Hematopoietic multipotent progenitor cell treated with erythropoietin and hydrocortisone succinate and interleukin-3 and kit ligand, for 15 days (in vitro differentiated cells): Measurements from ENCODE around the gene LBHD2.
A peak's percentile ranks its signal among the peaks of the same experiment; 100 is the strongest.
"Not testable (repeated sequence)": the region's sequence is repeated elsewhere in the genome, so short reads cannot be mapped to it uniquely, and the experiment has no call there.

Experiments used
- DNase-seq: peaks from one replicate; pipeline ENCODE4 v3.0.0-alpha.2; 2015; ENCODE audit warnings: low spot score

LBHD2 gene

DNA sequence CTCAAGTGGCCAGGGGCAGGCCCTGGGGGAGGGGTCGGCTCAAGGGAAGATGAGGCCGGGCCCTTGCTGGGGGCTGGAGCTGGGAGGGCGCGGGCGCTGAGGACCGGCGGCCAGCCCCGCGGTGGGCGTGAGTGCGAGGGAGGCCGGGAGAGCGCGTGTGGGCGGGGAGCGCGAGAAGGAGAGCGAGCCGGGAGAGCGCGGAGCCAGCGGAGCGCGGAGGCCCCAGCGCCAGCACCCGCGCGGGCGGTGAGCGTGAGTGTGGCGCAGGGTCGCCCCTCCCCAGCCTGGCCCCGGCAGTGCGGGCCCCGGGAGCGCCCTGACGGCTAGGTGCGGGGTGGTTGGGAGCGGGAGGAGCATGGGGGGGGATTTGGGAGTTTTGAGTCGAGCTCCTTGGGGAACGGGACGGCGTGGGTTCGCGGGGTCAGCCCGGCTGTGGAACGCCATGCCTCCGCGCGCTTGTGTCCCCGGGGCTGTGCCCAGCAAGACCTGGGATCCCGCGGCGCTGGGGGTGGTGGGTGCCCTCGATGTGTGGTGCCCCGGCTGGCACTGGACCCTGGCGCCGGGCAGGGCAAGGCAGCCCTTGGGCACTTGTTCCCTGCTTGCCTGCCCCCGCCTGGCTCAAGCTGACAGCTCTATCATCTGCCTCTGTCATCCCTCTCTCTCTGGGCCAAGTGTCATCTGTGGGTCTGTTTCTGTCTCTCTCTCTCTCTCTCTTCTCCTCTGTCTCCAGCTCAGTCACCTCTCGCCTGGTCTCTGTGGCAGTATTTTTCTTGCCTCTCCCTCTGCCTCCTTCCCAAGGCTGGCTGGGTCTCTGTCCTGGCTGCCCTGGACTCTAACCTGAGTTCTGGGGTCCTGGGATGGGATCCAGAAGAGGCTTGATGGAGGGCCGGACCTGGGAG, at the start of gene LBHD2:
Gene LBHD2 (plus strand): TSS at position 190 of the 899 bp plus-strand sequence. CDS start 1,803 bp downstream, outside the sequence.
- no peak for DNase-seq

DNA sequence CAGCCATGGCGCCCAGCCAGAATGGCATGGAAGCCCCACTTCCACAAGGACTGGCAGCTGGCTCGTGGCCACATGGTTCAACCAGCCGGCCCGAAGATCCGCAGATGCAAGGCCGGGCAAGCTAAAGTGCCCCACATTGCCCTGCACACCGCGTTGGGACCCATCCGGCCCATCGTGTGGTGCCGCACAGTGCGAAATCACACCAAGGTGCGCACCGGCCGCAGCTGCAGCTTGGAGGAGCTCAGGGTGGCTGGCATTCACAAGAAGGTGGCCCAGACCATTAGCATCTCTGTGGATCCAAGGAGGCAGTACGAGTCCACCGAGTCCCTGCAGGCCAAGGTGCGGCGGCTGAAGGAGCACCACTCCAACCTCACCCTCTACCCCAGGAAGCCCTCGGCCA, 42.5 kb upstream of the LBHD2 start:
- DNase-seq: no peak

DNA sequence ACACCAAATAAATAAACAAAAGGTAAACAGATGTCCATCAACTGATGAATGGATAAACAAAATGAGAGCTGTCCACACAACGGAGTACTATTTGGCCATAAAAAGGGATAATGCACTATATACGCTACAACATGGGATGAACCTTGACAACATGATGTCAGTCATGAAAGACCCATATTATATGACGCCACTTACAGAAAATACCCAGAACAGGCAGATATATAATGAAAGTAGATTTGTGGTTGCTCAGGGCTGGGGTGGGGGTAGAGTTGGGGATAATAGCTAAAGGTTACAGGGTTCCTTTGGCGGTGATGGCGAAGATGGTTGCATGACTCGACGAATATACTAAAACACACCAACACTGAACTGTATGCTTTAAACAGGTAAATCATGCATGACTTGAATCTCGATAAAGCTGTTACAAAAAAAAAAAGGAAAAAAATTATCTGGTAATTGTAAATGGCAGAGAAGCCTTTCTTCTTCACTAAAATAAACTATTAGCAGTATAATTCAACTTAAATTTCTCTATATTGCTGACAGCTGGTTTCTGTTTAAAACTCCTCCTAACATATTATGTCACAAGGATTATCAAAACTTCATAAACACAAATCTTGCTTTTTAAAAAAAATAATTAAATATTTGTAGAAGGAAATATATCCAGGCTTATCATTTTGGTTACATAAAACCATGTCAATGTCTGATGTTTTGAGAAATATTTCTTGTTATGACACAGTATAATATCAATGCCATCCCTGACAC, 40.6 kb upstream of the LBHD2 start:
- DNase-seq: no peak

DNA sequence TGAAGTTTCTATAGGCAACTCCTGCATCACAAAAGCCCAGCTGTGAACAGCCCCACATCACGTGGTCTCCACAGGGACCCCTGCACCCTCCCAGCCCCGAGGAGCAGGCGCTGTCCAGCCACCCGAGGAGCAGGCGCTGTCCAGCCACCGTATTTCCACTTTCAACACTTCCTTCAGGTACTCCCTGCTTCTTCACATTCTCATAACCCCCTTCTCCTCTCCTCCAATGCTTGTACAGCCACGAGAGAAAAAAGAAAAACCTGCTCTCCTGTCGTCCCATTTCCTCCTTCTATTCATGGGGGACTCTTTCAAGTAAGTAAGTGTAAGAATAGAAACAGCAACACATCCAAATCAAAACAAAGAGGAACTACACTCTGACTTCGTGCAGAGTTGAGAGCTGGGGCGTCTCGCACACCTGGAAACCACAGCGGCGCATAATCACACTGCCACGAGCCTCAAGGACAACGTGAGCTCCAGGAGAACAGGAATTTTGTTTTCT, 38.6 kb upstream of the LBHD2 start:
- no peak for DNase-seq

DNA sequence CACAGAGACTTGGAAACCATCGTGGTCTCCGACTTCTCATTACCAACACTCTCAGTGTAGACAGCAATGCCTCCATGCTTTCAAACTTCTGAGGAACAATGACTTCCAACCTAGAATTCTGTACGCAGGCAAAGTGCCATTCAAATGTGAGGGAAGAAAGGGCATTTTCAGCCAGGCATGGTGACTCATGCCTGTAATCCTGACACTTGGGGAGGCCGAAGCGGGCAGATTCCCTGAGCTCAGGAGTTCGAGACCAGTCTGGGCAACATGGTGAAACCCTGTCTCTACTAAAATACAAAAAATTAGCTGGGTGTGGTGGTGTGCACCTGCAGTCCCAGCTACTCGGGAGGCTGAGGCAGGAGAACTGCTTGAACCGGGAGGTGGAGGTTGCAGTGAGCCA, 36.6 kb upstream of the LBHD2 start:
- not testable (repeated sequence) for DNase-seq

DNA sequence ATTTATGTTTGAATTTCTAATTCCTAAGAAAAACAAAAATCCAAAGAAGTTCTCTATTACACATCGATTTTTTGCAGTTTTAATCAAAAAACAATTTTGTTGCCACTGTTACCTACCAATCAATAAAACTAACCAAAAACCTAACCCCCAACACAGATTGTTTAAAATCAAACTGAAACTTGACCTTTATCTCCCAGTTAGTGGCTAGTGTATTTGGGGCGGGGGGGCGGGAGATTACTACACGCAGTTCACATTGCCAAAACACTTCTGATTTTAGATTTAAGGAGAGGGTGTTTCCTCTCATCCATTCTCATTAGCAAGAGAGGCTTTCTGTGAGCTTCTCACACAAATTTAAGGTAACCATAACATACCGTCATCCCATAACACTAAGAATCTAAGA, 33.1 kb upstream of the LBHD2 start:
- DNase-seq: no peak

DNA sequence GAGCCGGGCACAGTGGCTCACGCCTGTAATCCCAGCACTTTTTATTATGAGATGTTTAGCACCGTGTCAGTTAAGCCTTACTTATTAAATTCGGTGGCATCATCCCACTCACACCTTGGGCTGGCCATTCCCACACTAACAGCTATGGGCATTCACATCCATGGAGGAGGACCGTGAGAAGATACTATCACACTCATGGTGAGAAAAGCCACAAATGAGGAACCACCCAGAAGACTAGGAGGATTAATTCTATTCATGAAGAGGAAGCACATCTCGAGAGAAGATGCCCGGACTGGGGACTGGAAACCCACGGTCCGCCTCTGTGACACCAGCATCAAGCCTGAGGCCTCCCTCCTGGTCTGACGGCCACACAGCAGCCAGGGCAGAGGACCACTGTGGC, 31.6 kb upstream of the LBHD2 start:
- DNase-seq: no peak

DNA sequence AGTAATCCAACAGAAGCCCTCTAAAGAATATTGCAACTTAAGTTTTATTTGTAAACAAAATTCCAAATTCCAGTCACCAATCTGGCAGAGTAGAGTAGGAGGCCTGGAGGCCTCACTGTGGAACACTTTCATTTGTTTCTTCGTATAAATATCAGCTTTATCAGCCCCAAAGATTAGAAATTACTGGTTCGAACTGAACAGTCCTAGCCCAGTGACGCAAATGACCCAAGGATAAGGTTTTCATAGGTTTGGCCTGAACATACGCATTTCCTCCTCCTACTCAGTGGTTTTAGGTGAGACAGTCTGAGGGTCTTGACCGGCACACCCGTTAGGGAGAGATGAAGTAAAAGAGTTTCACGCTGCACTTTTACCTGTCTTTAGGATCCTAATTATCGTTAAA, 28.3 kb upstream of the LBHD2 start:
- DNase-seq: no peak

DNA sequence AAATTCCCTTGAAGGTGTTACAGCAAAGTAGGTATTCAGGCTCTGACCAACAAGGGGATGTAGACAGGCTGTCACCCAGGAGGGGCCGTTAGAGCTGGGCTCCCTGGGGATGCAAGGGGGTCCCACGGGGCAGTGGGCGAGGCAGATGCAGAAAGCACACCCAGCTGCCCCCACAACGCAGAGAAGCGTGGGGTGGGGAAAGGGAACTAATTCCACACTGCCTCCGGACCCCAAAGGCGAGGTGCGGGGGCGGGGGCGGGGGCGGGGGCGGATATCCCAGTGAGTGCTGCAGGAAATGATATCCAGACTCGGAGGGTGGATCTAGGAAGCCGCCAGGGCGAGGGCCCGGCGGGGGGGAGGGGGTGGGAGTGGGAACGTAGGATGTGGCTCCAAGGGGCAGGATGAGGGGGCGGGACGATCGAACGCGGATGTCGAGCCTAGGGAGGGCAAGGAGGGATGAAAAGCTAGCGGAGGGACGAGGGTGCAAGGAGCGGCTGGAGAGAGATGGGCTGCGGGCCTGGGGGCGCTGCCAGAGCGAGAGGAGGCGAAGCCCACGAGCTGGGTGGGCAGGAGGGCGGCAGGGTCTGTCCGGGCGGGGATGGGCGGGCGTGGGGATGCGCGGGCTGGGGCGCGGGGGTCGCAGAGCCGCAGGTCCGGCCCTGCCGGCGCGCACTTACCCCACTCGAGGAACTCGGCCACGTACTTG, 27.5 kb upstream of the LBHD2 start:
- DNase-seq: no peak

DNA sequence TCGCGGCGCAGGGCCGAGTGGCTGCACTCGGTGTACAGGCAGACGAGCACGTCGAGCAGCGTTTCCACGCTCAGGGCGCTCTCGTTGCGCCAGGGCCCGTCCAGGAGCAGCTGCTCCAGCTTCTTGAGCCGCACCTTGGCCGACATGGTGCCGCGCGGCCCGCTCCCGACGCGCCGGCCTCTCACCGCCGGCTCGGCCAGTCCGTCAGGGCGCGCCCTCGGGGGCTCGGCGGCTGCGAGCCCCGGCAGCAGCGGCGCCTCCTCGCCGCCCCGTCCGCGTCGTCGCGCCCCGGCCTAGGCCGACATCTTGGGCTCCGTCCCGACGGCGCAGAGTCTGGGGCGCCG, 27.0 kb upstream of the LBHD2 start:
- DNase-seq: no peak

DNA sequence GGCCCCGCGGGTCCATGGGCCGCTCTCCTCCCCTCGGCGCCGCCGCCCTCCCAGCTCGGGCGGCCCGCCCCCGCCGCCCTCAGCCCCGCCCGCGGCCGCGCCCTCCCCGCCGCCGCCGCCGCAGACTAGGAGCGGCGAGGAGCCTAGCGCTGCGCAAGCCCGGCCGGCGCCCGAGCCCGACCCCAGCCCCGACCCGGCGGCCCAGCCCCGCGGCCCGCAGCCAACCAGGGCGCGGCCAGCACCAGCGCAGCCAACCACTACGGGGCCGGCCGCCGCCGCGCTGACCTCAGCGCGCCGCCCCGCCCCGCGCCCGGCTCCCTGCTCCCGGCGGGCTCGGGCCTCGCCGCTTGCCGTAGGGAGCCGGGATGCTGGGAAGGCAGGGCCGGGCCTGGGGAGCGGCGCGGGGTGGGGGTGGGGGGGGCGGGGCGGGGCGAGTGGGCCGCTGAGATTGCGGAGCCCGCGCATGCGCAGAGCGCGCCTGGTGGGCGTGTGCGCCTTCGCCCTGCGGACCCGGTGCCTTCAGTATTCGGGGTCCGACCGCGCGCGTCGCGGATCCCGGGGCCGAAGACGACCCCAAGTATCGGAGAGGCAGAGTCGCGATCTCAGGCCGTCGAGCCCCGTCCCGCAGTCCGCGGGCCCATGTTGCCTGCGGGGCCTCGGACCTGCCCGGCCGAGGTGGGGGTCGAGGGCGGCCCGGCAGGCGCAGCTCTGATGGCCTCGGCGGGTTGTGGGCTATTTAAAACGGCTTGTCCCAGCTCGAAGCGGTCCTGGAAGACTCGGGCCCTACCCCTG, 26.4 kb upstream of the LBHD2 start, which contains the start of gene CDC42BPB:
Gene CDC42BPB (minus strand): TSS at position 178 of the 792 bp plus-strand sequence. CDS start 376 bp downstream, outside the sequence.
- peak; percentile 34 for DNase-seq

DNA sequence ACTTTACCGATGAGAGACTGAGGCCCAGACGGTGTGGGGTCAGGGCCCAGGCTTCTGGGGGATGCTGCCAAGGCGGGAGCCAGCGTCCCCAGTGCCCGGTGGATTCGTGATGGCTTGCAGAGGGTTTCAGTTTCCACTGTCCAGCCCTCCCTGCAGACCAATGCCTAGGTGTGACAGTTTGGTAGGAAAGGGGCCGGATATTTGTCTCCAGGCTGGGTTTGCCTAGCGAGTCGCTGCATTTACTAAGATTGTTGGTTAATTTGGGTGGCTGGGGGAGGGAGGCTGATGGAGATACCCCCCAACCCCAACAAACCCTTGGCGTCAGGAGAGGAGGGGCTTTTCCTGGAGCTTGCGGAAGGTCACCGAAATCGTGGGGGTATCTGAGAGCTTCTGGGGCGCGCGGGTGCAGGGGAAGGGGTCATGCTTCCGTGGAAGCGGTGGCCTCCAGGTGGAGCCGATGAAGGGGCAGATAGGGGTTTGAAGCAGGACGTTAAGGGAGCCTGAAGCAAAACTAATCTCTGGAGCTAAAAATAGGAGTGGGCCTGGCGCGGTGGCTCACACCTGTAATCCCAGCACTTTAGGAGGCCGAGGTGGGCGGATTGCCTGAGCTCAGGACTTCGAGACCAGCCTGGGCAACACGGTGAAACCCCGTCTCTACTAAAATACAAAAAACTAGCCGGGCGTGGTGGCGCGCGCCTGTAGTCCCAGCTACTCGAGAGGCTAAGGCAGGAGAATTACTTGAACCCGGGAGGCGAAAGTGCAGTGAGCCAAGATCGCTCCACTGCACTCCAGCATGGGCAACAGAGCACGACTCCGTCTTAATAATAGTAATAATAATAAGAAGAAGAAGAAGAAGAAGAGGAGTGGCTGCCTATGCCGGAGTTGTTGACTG, 25.6 kb upstream of the LBHD2 start:
- no peak for DNase-seq

DNA sequence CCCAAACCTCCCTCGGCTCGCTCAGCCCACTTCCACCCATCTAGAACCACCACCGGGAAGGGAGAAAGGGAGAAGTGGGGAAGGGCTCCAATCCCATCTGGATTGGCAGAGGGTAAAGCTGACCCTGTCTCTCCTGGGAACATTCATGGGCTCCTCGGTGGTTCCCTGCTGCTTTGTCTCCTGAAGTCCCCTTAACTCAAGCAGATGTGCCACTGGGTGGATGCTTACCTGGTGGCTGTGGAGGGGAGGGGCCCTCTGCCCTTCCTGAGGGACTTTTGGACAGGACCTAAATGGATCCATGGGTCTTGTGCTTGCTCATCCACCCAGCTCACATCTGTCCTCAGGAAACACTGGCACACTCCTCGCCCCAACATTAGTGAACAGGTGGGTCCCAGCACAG, 24.5 kb upstream of the LBHD2 start:
- no peak for DNase-seq

DNA sequence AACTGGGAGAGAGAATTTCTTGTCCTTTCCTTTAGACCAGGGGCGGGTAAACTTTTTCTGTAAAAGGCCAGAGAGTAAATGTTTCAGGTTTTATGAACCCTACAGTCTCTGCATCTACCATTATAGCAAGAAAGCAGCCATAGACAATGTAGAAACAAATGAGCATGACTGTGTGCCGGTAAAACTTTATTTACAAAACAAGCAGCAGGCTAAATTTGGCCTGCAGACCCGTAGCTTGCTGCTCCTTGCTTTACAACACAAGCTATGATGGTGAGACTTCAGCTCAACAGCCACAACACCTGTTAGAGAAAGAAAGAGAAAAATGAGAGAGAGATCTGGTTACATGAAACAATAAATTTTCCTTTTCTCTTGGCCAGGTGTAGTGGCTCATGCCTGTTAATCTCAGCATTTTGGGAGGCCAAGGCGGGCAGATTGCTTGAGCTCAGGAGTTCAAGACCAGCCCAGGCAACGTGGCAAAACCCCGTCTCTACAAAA, 22.5 kb upstream of the LBHD2 start:
- no peak for DNase-seq

DNA sequence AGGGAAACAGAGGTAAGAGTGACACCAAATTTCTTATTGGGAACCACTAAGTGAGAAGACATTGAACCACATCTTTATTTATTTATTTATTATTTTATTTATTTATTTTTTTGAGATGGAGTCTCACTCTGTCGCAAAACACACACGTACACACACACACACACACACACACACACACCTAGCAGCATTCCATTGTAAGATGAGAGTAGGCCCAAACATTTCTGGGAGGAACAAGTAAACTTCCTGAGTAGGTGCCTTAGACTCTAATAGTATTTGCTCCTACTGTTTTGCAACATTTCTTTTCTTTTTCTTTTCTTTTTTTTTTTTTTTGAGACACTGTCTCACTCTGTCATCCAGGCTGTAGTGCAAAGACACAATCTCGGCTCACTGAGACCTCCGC, 19.6 kb upstream of the LBHD2 start:
- DNase-seq: no peak

DNA sequence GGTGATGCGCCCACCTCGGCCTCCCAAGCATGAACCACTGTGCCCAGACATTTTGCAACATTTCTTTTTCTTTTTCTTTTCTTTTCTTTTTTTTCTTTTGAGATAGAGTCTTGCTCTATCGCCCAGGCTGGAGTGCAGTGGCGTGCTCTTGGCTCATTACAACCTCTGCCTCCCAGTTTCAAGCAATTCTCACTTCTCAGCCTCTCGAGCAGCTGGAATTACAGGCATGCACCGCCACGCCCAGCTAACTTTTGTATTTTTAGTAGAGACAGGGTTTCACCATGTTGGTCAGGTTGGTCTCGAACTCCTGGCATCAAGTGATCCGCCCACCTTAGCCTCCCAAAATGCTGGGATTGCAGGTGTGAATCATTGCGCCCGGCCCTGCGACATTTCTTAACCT, 19.0 kb upstream of the LBHD2 start:
- no peak for DNase-seq

DNA sequence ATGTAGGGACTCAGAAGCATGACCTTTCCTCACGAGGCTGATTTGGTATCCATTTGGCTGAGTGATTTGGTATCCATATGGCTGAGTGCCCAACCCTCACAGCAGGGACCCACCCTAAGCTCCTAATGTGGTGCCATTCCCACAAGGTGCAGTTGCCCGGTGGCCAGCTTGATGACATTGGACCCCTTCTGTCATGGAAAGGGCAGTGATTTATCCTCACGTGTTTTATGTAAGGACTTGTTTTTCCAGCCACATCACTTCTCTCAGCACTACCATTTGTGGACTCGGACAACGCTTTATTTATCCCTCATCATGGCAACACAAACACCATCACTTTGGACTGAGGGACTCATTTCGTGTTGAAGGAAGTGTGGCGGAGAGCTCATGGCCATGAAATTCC, 18.1 kb upstream of the LBHD2 start:
- DNase-seq: no peak

DNA sequence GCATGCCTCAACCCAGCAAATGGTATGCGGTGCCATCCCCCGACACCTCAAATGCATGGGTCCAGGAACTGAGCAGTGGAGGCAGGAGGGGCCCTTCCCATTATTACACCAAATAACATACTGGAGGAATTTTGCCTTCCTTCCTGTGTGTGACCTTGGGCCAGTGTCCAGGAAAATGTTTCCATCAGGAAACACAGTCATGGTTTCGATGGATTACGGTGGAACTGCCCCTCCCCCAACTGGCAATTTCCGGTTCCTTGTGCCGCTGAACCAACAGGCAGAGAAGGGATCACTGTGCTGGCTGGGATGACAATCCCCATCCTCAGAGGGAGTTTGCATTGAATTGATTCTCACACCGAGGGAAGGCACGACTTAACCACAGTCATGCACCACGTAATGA, 17.6 kb upstream of the LBHD2 start:
- no peak for DNase-seq

DNA sequence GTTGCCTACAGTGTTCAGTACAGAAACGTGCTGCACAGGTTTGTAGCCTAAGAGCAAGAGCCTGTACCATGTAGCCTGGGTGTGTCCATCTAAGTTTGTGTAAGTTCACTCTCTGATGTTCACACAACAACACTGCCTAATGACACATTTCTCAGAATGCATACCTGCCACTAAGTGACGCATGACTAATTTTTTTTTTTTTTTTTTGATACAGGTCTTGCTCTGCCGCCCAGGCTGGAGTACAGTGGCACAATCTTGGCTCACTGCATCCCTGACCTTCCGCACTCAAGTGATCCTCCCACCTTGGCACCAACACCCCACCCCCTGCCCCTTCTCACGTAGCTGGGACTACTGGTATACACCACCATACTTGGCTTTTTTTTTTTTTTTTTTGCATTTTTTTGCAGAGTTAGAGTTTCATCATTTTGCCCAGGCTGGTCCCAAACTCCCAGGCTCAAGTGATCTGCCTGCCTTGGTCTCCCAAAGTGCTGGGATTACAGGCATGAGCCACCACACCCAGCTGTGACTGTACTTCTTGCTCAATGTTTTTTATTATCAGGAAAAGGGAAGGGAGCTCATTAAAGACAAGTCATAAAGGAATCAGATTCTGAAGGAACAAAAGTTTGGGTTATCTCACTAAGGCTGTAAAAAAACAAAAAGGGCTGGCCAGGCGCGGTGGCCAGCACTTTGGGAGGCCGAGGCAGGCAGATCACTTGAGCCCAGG, 16.6 kb upstream of the LBHD2 start:
- DNase-seq: no peak
